Sigmoid colon (tissue), 4 donors: ENCODE measurements around the gene ADCK1.

ENCODE experiments used
- CTCF ChIP-seq, 4 experiments: fragments of 450-650 bp in 3 of 4; fragments of 200-600 bp in 1 of 4; IDR thresholded peaks; one replicate each; pipeline ENCODE4 v1.5.1; 2016 to 2019; ENCODE audit warnings: antibody characterized with exemption in 4 of 4, mild to moderate bottlenecking in 3 of 4, moderate library complexity in 2 of 4
- POLR2AphosphoS5 ChIP-seq, 4 donors: sonication (generic); formaldehyde crosslinking; IDR thresholded peaks; one replicate each; pipeline ENCODE4 v1.6.1; 2017; ENCODE audit warnings: antibody characterized with exemption in 4 of 4

GRCh38 chr14:77910506-77910905 is 110.6 kb downstream of the ADCK1 start:
- TF ChIP-seq POLR2AphosphoS5 (IDR thresholded peaks at IDR 0.05), result no peak
- no peak for TF ChIP-seq CTCF (IDR thresholded peaks at IDR 0.05)
